ENCODE results near the gene HS1BP3. TPM values are rescaled to one million over a fixed set of nuclear protein-coding genes. Genes with fewer than 3 reads are reported as not detected.

The HS1BP3 gene
- total RNA-seq, 2 donors from 2014 or later = 5.8 to 9.3 TPM

DNA sequence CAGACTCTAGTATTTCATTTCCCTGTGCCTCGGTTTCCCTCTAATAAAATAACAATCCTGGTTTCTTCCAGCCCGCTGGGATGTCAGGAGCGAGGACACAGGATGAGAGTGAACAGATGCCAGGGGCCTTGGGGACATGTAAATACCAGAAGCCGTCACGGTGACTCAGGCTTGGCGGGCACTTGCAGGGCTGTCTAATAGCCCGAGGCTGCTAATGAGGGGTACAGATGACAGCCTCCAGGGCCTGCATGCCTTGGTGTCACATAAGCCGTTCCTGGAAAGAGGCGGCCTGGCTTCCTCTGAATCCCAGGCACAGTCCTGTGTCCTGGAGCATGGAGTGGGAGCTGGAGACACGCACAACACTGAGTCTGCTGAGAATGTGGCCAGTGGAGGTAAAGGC is 28.2 kb downstream of the HS1BP3 start:
- DNase-seq (ENCODE audit: low spot score) (no peak), ATAC-seq (no peak)
- Mint-ChIP-seq H3K27ac (no peak overlapping the region), H3K27me3 (no peaks in the 10 kb centered on the region), H3K4me1 (ENCODE audit: low read depth in 2 of 2) (peaks cover 0 to 5% of the 10 kb centered on the region in 2 donors), H3K9me3 (no peaks in the 10 kb centered on the region), H3K4me3 (no peak overlapping the region), H3K36me3 (no peaks in the 10 kb centered on the region)

DNA sequence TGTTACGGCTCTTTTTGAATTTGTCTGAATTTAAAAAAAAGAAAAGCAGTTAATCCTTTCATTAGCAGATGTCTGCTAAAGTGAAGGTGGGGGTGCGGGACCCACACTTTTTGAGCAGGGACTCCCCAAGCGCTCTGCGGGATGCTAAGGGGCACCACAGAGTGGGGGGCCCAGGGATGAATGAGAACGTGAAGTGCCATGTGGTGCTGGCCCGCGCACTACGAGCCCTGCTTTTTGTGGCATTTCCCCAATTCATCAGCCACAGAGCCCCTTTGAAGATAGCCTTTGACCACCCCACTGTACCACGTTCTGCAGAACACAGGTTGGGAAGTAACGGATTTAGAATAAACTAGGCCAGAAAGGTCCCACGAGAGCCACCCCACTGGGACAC is 28.6 kb downstream of the HS1BP3 start:
- no peak overlapping the region for H3K27ac Mint-ChIP-seq
- DNase-seq (ENCODE audit: low spot score) (no peak), ATAC-seq (no peak)
- no peaks in the 10 kb centered on the region for H3K27me3 Mint-ChIP-seq
- no peaks in the 10 kb centered on the region for H3K9me3 Mint-ChIP-seq
- no peak overlapping the region for H3K4me3 Mint-ChIP-seq
- H3K36me3 Mint-ChIP-seq = no peaks in the 10 kb centered on the region
- peaks cover 0 to 8% of the 10 kb centered on the region in 2 donors for H3K4me1 Mint-ChIP-seq (ENCODE audit: low read depth in 2 of 2)

DNA sequence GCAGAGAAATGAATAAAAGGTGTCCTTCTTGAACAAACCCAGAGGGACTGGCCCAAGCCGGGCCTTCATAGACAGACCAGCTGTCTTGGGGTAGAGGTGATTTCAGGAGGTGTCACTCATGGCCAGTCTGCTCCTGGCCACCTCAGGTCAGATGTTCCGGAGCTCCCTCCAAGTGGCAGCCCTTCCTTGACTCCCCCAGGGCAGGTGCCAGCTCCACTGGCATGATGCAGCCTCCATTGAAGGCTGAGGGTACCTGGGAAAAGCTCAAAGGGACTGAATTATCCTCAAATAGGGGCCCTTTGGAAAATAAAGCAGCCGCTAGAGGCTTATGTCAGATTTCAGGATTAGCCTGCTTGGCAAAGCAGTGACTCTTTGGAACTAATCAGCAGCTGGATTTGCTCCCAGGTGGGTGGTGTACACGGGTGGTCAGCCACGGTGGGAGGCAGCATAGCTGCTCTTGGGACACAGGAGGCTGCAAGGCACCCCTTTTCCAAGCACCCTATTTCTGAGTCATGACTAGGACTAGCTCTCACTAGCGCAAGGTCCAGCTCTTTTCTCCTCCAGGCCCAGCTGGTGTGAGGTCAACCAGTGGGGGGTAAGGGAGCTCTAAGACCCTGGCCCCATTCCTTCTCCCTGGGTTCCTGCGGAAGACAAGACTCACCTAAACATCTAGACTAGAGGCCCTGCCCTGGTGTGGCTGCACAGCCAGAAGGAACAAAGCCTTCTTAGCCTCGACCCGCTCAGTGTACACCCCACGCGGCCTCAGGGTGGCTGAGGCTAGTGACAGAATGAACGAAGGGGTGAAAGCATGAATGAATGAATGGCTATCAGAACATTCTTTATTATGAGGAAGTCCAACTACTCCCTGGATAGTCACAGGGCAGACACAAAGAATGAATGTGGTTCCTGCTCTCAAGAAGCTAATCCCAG is 29.3 kb downstream of the HS1BP3 start:
- H3K27me3 Mint-ChIP-seq = no peaks in the 10 kb centered on the region
- DNase-seq (ENCODE audit: low spot score) (no peak), ATAC-seq (no peak)
- no peak overlapping the region for H3K27ac Mint-ChIP-seq
- H3K4me1 Mint-ChIP-seq (ENCODE audit: low read depth in 2 of 2) = peaks cover 0 to 13% of the 10 kb centered on the region in 2 donors
- H3K4me3 Mint-ChIP-seq = no peak overlapping the region
- no peaks in the 10 kb centered on the region for H3K36me3 Mint-ChIP-seq
- H3K9me3 Mint-ChIP-seq = no peaks in the 10 kb centered on the region

DNA sequence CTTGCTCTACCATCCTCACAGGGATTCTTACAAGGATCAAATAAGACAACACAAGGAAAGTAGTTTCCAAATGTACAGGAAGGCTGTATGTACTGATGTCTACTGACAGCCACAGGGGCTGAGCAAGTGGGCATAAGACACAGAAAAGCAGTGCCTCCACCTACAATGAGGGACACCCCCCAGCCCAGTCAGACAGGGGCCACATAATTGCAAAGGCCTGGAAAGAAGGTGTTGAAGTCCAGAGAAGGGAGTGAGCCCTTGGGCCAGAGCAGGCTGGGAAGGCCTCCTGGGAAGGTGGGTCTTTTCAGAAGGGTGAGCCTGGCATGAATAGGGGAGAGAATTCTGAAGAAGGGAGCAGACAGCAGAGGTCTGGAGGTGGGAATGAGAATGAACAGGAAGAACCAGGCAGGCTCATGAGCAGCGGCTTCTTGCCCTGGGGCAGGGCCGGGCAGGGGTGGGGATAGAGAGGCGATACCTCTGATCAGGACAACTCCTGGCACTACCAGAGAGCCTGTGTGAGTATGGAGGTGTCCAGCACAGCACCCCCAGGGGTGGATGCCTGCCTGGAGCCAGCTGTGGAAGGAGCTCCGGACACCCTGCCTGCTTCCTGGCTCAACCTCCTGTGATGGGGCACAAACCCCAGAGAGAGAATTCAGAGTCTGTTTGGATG is 30.1 kb downstream of the HS1BP3 start:
- Mint-ChIP-seq H3K27ac (peak overlapping the region in 1 of 2 donors; percentile 22), H3K9me3 (no peaks in the 10 kb centered on the region), H3K4me1 (ENCODE audit: low read depth in 2 of 2) (peaks cover 0 to 14% of the 10 kb centered on the region in 2 donors), H3K4me3 (no peak overlapping the region), H3K36me3 (no peaks in the 10 kb centered on the region), H3K27me3 (no peaks in the 10 kb centered on the region)
- no peak for DNase-seq (ENCODE audit: low spot score)
- ATAC-seq = no peak

DNA sequence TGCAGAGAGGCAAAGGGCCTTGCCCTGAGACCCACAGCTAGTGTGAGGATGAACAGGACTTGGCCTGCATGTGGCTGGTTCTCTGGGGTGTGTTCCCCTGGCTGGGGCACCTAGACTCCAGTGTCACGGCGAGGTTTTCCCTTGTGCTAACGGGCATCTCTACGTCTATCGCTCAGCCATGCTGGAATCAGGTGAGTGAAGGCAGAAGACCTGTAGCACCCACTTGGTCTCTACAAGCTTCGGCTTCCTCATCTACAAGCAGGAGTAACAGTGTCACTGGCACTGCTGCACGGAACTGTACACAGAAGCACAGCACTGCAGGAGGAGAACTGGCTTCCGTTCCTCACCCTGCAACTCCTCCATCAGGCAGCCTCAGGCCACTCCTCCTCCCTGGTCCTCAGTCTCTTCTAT is 30.6 kb downstream of the HS1BP3 start:
- no peaks in the 10 kb centered on the region for H3K9me3 Mint-ChIP-seq
- no peaks in the 10 kb centered on the region for H3K27me3 Mint-ChIP-seq
- ATAC-seq (no peak), DNase-seq (ENCODE audit: low spot score) (no peak)
- H3K4me3 Mint-ChIP-seq = no peak overlapping the region
- H3K36me3 Mint-ChIP-seq = no peaks in the 10 kb centered on the region
- H3K27ac Mint-ChIP-seq = peak overlapping the region in 1 of 2 donors; percentile 22
- H3K4me1 Mint-ChIP-seq (ENCODE audit: low read depth in 2 of 2) = peaks cover 0 to 14% of the 10 kb centered on the region in 2 donors

DNA sequence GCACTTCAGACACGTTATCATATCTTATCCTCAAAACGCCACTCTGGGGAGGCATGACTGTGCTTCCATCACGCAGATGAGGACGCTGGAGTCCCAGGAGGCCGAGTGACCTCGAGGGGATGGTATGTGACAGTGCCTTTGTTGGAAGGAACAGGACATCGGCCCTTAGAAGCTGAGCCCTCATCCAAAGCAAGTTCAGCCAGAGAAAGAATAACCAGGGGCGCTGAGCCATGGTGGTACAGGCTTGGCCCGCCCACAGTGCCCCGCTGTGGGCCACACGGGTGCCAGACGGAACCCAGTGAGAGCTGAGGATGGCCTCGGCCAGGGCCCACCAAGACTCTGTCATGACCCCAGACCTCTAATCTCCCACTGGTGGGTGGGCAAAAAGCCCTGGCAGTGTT is 31.3 kb downstream of the HS1BP3 start:
- H3K4me1 Mint-ChIP-seq (ENCODE audit: low read depth in 2 of 2) = peaks cover 0 to 14% of the 10 kb centered on the region in 2 donors
- H3K9me3 Mint-ChIP-seq = no peaks in the 10 kb centered on the region
- H3K4me3 Mint-ChIP-seq = no peak overlapping the region
- no peak overlapping the region for H3K27ac Mint-ChIP-seq
- H3K36me3 Mint-ChIP-seq = no peaks in the 10 kb centered on the region
- no peak for ATAC-seq
- DNase-seq (ENCODE audit: low spot score) = no peak
- no peaks in the 10 kb centered on the region for H3K27me3 Mint-ChIP-seq

DNA sequence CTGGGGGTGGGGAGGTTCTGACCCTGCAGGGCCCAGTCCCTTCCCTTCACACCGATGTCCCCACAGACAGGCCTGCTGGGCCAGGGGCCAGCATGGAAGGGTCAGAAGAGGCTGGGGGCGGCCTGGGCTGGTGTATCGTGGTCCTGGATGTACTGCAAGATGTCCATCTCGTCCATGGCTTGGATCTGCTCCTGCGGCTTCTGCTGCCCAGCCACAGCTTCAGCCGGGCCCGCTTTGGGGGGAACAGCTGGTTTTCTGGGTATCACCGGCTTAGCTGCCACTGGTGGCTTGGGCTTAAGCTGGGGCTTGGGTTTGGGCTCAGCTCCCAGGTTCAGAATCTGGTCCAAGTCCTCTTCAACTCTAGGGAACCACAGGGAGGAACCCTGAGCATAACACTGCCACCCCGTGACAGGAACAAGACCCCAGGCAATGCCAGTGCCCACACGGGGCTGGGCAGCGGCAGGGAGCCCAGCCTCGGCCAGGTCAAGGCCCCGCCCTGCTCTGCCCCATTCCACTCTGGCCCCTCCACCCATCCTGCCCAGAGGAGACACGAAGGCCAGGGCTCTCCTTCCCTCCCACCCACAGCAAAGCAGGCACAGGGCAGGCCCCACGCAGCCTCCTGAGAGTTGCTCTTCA is 31.9 kb downstream of the HS1BP3 start:
- Mint-ChIP-seq H3K27me3 (no peaks in the 10 kb centered on the region), H3K4me1 (ENCODE audit: low read depth in 2 of 2) (peaks cover 0 to 14% of the 10 kb centered on the region in 2 donors), H3K36me3 (no peaks in the 10 kb centered on the region), H3K4me3 (no peak overlapping the region), H3K27ac (no peak overlapping the region), H3K9me3 (no peaks in the 10 kb centered on the region)
- ATAC-seq (no peak), DNase-seq (ENCODE audit: low spot score) (no peak)

DNA sequence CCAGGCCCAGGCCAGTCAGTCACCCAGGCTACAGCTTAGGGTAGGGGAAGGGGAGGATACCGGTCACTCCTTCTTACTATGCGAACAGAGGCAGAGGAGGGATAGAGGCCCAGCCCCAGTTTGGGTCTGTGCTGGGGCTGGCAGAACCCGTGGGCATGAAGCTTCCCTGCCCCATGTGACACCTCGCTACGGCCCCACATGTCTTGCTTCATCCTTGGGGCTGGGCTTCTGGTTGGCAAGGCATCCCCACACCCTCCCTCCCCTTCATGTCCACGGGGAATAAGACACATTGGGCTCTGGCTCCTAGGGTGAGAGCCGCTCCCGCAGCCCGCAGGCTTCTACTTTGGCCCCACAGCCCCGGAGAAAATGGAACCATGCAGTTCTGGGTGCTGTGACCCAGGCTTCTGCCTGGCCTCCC is 32.4 kb downstream of the HS1BP3 start:
- no peak overlapping the region for H3K4me3 Mint-ChIP-seq
- H3K27ac Mint-ChIP-seq = no peak overlapping the region
- H3K36me3 Mint-ChIP-seq = no peaks in the 10 kb centered on the region
- H3K4me1 Mint-ChIP-seq (ENCODE audit: low read depth in 2 of 2) = peaks cover 0 to 14% of the 10 kb centered on the region in 2 donors
- H3K9me3 Mint-ChIP-seq = no peaks in the 10 kb centered on the region
- no peaks in the 10 kb centered on the region for H3K27me3 Mint-ChIP-seq
- ATAC-seq = no peak
- DNase-seq (ENCODE audit: low spot score) = no peak

DNA sequence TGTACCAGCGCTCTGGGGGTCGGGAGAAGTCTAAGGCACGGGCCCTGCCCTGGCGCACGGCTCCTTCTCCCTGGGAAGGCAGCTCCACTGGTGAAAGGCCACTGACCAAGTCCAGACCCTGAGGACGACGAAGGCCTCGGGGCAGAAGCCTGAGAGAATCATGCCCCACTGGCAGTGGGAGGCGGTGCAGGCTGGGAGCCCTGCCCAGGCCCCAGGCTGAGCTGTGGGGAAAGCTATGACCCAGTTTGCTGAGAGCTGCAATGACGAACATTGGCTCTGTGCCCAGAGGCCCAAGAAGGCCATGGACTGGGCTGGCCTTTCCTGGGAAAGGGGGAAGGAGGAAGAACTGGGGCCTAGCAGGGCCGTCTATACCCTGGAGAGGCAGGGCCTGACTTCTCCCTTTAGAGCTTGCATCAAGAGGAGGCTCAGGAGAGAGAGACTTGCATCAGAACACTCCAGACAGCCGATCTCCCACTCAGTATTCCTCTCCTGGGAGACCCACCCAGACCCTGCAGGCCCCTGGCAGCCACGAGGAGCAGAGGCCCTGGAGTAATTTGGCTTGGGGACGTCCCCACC is 32.9 kb downstream of the HS1BP3 start:
- ATAC-seq (no peak), DNase-seq (ENCODE audit: low spot score) (no peak)
- Mint-ChIP-seq H3K27ac (no peak overlapping the region), H3K4me1 (ENCODE audit: low read depth in 2 of 2) (peaks cover 0 to 14% of the 10 kb centered on the region in 2 donors), H3K4me3 (no peak overlapping the region), H3K36me3 (no peaks in the 10 kb centered on the region), H3K9me3 (no peaks in the 10 kb centered on the region), H3K27me3 (no peaks in the 10 kb centered on the region)

DNA sequence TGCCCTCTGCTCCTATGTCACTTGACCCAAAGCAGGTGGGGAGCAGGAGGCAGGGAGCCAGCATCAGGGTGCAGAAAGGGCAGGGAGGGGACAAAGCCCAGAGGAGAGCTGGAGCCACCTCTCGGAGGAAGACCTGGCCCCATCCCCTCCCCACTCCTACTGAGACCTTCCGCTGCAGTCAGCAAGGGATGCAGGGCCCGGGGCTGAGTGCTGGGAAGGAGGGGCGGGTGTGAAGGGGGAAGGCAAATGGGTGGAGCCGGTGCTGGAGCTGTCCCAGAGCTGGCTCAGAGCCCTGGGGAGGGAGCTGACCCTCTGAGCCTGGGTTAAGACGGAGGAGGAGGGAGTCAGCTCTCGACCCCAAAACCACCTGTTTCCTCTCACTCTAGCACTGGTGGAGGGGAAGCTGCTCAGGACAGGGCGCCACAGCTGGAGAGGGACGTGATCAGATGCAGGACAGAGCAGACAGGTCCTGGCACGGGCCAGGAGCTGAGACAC is 33.8 kb downstream of the HS1BP3 start:
- Mint-ChIP-seq H3K27ac (no peak overlapping the region), H3K9me3 (no peaks in the 10 kb centered on the region), H3K36me3 (no peaks in the 10 kb centered on the region), H3K27me3 (no peaks in the 10 kb centered on the region), H3K4me3 (no peak overlapping the region), H3K4me1 (ENCODE audit: low read depth in 2 of 2) (peaks cover 0 to 14% of the 10 kb centered on the region in 2 donors)
- ATAC-seq = no peak
- no peak for DNase-seq (ENCODE audit: low spot score)

DNA sequence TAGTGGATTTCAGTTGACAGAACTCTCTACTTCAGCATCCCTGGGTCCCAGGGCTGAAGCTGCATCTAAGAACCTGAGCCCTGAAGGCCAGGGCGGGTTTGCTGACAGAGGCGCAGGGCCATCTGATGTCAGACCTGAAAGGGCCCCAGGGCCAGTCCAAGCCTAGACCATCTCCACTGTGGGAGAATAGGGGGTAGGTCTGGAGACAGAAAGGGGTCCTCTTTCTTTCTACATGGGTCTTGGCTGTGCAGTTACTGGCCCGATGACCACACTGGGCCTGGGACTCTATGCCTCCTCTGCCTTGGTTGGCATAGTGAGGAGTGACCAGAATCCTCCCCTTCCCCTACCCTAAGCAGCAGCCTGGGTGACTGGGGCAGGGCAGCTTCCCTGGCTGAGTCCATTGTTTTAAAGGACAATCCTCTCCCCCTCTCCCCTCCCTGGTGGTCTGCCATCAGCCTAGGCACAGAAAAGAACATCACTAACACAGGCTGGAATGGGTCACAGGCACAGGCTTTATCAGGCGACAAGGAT is 34.5 kb downstream of the HS1BP3 start:
- H3K27me3 Mint-ChIP-seq = no peaks in the 10 kb centered on the region
- DNase-seq (ENCODE audit: low spot score) = peak; percentile 23
- H3K4me1 Mint-ChIP-seq (ENCODE audit: low read depth in 2 of 2) = peaks cover 0 to 14% of the 10 kb centered on the region in 2 donors

DNA sequence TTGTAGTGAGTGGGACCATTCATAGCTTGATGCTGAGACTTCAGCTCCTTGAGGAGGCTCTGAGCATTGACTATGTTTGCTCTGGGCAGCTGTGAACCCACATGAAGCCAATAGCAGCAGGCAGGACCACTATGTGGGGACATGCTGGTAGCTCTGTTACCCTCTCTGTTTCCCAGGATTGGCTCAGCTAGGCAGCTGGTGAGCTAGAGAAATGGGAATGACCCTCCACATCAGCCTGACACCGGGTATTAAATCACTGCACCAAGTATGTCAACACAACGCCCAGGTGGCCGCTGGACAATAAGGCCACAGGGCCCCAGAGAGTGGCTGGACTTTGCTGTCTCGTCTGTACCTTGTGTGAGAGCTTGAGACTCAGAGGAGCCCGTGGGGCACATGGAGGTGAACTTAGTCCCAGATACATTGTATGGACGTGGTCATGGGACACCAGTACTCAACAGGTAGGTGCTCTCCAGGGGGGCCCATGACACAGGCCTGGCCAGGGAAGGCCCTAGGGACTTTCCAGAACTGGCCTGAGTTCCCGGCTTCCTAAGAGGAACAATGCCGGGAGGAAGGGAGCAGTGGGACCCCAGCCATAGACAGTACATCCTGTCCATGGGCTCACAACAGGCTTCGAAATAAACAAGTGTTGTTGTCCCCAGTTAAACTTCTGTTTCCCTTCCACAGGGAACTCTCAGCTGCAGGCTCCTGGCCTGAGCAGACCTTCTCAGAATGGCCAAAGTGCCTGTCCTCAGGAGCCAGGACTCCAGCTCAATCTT is 35.2 kb downstream of the HS1BP3 start:
- ATAC-seq = no peak
- peaks cover 0 to 14% of the 10 kb centered on the region in 2 donors for H3K4me1 Mint-ChIP-seq (ENCODE audit: low read depth in 2 of 2)
- H3K27me3 Mint-ChIP-seq = no peaks in the 10 kb centered on the region
- no peak overlapping the region for H3K27ac Mint-ChIP-seq
- H3K9me3 Mint-ChIP-seq = no peaks in the 10 kb centered on the region
- peak; percentile 41 for DNase-seq (ENCODE audit: low spot score)
- H3K36me3 Mint-ChIP-seq = no peaks in the 10 kb centered on the region
- H3K4me3 Mint-ChIP-seq = no peak overlapping the region

More for the DNA sequence above, 34.5 kb downstream of the HS1BP3 start:
- H3K27ac Mint-ChIP-seq = no peak overlapping the region
- H3K9me3 Mint-ChIP-seq = no peaks in the 10 kb centered on the region
- H3K36me3 Mint-ChIP-seq = no peaks in the 10 kb centered on the region
- ATAC-seq = no peak
- H3K4me3 Mint-ChIP-seq = no peak overlapping the region

DNA sequence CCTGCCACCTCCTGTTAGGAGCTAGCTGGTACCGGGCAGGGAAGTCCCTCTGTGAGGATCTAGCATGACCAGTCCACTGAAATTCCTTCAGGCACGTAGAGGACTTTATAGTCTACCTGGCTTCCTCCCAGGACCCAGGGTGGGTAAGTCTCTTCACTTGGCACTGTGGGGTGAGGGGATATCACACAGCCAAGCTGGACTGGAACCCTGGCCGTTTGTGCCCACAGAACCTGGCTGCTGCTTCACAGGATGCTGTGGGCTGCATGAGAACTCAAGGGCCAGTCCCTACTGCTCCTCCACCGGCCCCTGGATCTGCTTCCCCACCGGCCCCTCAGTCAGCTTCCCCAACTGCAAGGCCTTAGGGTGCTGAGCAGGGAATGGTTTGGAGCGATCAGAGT is 35.8 kb downstream of the HS1BP3 start:
- no peaks in the 10 kb centered on the region for H3K27me3 Mint-ChIP-seq
- no peak for ATAC-seq
- H3K4me1 Mint-ChIP-seq (ENCODE audit: low read depth in 2 of 2) = peaks cover 0 to 17% of the 10 kb centered on the region in 2 donors
- H3K4me3 Mint-ChIP-seq = no peak overlapping the region
- H3K27ac Mint-ChIP-seq = no peak overlapping the region
- H3K36me3 Mint-ChIP-seq = no peaks in the 10 kb centered on the region
- no peaks in the 10 kb centered on the region for H3K9me3 Mint-ChIP-seq
- DNase-seq (ENCODE audit: low spot score) = no peak
